Renal cortical epithelial cell (primary cell): ENCODE data around the gene ADCY1. TPM values are rescaled to one million over a fixed set of nuclear protein-coding genes. Genes with fewer than 3 reads are reported as not detected.

Source experiments
- DNase-seq: peaks from one replicate; pipeline ENCODE4 v3.0.0-alpha.2; 2011; ENCODE audit warnings: low read depth
- total RNA-seq: library from RNA; depleted of rRNA; stranded (reverse); fragments of >200 nt; gene quantifications from 2 replicates; pipeline ENCODE4 v1.2.3, GENCODE V29; 2014

The ADCY1 gene
- total RNA-seq, 1 donor from 2014 or later: 0.10 TPM

DNA sequence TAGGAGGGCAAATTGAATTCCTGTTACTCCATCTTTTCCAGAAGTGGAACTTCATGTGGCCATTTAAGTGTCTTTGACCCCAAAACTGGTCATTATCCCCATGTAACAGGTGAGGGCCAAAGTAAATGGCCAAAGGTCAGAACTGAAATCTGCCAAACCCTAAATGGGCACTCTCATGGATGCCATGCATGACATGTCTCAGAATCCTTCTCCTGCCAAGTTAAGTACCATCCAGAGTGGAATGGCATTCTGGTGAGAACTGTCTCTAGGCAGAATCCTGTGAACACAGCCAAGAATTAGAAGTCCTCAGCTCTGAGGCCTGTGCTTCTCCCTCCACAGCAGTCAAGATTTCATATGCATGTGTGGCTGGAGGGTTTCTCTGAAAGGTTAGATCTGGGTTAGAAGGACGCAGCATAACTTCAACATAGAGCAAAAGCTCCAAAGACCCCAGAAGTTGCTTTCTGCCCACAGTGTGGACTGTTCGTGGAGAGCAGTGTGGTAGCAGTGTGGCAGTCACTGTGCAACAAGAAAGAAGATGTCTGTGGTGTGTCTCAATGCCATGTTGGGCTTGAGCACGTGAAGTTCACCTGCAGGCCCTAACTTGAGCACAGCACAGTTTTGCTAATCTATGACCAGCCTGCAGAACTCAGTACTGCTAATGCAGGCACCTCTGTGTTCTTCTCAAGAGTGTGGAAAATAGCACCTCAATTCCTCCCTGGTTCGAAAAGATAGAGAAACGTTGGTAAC, 121.3 kb downstream of the ADCY1 start:
- no peak for DNase-seq

DNA sequence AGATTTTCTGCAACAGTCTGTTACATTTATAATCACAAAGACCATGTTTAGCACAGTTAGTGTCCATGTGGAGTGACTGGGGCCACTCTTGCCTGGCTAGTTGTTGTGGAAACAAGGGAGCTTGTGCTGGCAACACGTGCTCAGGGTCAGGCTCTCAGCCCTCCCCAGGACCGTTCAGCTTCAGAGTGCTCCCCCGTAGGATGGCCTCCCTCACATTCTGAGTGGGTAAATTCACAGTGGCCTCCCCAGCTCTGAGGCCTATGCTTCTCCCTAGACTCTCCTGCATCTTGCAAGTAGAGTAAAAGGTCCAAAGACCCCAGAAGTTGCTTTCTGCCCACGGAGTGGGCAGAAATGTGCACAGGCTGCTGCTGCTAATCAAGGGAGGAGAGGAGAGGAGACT, 122.3 kb downstream of the ADCY1 start:
- DNase-seq: no peak

DNA sequence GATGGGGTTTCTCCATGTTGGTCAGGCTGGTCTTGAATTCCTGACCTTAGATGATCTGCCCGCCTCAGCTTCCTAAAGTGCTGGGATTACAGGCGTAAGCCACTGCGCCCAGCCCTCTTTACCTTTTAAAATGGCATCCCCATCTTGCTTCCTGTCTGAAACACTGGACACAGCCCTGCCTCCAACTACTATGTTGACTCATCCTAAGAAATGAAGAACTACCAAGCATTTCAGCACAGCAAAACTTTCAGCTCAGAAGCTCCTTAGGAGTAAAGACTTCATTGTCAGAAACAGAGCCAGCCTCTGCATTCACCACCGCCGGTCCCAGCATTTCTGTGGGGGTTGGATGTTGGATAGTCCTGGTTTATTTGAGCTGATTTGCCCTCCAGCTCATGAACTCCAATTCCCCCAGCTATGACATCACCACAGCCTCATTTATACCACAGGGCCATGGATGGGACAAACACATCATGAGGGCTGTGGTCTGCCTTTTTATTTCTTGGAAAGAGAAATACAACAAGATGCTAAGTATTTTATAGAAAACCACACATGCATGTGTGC, 123.5 kb downstream of the ADCY1 start:
- DNase-seq: no peak

DNA sequence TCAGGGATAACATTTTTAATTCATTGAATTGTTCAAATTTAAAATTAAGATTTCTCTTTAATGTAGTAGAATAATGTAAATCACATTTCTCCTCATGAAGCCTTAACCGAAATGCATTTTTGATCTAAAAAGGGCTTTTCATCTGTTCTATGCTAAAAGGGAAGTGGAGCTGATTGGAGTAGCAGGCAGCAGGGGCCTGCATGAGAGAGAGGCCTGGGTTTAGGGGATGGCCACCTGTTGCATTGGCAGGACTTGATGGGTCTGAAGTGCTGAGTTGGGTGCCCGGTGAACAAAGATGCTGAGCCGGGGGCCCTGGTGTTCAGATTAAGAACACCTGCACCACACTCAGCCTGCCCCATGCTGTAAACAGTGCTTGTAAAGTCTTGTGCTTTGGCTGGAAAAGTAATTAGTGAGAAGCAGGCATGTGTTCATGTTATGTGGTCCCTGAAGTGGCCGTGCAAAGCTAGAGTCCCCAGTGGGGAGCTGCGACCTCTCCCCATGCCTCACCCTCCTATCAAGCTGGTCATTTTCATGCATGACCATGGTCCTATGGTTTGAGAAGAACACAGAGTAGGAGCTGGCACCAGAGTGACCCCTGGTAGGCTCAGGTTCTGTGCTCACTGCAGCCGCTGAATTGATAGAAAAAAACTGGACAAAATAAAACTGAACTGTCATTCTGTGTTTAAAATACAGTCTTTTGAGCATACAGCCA, 124.3 kb downstream of the ADCY1 start:
- DNase-seq: no peak

DNA sequence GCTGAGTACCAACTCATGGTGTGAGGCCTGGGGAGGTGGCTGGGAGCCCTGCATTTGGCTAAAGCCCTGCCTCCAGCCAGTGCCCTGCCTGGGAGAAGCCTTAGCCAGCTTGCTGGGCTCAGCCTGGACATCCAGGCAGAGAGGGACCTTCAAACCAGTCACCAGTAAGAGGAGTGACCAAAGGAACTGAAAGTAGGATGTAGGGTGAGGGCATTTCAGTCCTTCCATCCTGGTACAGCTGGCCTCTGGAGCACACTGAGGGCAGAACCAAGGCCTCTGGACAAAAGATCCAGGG, 124.8 kb downstream of the ADCY1 start:
- no peak for DNase-seq

DNA sequence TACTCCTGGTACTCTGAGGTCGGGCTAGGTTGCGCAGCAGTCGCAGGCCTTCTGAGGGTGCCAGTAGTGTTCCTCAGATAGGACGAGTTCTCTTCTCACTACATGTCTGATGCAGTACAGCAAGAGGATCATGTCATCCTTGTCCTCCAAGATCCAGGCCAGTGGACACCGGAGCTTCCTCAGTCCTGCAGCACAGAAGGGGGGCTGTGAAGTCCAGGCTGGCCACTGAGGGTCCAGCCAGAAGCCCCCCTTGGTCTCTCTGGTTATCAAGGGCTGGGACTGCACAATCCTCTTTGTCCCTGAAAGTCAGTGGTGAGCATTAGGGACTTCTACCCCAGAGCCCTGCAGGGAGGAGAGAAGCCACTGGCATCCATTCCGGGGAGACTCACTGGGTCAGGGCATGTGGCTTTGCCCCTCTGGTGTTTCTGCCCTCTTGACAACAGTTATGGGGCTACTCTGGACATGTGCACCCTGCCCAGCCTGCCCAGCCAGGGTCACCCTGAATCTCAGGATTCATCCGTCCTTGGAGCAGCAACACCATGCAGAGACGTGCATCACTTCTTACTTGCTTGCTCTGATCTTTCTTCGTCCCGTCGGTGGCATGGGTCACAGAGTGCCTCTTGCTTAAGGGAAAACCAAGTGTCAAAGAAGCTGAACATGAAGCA, 125.7 kb downstream of the ADCY1 start:
- no peak for DNase-seq

DNA sequence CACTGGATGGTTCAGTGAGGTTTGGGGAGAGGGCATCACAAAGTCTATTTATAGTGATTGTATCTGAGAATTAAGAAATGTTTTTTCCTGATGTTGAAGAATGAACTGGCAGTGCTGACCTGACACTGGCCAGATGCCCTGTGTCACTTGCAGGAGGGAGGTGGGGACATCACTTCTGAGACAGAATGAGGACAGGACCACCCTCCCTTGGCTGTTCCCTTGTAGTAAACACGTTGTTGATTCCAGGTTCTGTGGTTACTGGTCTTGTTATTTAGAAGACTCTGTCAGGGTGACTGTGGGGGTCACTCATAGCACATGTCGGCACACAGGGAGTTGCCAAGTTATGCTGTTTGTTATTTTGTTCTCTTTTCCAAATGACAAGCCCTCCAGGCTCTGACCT, 126.4 kb downstream of the ADCY1 start:
- DNase-seq: no peak

DNA sequence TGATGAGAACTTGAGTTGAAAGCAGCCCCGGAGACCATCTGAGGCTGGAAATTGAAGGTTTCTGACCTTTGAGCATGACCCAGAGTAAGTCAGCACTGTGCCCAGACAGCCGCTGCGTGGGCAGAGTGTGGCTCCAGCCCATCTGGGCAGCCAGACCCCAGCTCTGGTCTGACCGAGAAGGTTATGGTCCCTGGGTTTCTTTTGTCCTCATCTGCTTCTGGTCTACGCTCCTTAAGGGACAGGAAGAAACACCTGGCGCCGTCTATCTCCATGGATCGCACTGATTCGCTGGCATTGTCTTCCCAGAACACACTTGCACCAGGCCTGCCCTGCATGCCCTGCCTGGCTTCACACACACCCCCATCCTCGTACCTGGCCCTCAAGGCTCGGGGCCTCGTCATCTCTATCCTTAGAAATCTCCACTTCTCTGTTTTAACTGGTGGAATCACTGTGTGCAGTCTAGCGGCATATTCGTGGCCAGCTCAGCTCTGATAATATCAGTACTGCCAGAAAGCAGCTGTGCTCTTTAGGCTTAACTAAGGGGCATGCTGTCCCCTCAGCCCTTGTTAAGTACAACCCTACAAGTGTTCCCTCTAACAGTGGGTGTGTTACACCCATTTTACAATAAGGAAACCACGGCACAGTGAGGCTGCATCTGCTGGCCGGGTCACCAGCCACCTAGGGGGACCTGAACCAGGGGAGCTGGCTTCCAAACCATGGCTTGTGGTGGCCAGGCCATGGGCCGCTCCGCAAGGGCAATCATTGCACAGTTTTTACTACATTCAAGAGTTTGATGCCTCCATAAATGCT, 127.7 kb downstream of the ADCY1 start:
- DNase-seq: no peak

DNA sequence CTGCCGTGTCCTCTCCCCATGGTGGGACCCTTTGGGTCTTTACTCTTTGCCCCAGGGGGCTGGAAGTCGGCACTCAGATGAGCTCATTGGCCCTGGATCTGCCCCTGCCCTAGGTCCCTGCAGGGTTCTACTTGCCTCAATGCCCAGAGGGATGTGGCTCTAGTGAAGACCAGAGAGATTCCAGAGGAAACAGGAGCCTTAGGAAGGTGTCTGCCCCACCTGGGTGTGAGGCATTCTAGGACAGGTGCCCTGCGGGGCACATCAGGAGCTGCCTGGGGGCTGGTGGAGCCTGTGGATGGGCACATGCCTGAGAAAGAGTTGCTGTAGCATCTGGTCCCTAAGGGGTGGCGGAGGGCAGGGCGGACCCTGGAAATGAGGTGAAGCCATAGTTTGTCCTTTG, 128.6 kb downstream of the ADCY1 start:
- no peak for DNase-seq

DNA sequence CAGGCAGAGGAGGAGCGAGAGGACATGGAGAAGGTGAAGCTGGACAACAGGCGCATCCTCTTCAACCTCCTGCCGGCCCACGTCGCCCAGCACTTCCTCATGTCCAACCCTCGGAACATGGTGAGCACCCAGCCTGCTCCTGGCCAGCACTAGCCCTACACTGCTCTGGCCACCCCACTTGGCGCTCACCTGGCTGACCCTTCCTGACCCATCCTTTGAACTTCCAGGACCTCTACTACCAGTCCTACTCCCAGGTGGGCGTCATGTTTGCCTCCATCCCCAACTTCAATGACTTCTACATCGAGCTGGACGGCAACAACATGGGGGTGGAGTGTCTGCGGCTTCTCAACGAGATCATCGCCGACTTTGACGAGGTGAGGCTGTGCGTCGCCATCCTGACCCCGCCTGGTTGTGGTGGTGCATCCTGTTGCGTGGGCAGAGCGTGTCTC, 129.2 kb downstream of the ADCY1 start:
- DNase-seq: no peak

DNA sequence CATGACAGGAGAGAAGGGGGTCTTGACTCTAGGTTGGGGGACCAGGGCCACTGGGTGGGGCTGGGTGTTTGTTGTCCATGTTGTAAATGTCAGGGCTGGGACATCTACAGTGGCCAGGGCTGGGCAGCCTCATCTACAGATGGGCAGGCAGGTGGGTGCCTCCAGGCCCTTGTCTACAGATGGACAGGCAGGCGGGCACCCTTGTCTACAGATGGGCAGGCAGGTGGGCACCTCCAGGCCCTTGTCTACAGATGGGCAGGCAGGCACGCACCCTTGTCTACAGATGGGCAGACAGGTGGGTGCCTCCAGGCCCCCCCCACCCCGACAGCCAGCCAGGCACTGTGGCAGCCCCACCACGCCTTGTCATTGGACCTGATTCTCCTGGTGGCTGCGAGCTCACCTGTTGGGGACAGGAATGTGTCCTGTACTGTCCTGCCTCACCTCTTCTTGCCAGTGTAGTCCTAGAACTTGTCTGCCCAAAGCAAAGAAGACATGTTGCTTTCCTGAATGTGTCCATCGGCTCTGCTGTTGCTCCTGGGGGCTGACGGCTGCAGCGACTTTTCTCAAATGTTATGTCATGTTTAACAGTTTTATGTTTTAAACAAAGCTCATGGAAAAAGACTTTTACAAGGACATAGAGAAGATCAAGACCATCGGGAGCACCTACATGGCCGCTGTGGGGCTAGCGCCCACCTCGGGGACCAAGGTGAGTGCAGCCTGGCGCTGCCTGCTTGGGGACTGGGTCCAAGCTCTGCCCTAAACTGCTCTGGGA, 129.9 kb downstream of the ADCY1 start:
- DNase-seq: no peak

DNA sequence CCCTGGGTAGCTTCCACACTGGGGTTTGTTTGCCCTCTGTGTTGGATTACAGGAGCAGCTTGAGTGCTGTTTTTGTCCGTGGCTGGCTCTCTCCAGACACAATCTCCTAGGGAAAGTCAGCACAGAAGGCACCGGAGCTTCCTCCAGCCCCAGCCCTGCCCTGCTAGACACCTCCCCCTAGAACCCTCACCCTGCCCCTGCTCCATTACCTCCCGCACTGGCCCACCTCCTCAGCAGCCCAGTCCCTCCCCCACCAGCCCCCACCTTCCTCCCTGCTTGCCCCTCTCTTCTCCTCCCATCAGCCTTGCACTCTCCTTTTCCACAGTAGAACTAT, 130.5 kb downstream of the ADCY1 start:
- DNase-seq: no peak

DNA sequence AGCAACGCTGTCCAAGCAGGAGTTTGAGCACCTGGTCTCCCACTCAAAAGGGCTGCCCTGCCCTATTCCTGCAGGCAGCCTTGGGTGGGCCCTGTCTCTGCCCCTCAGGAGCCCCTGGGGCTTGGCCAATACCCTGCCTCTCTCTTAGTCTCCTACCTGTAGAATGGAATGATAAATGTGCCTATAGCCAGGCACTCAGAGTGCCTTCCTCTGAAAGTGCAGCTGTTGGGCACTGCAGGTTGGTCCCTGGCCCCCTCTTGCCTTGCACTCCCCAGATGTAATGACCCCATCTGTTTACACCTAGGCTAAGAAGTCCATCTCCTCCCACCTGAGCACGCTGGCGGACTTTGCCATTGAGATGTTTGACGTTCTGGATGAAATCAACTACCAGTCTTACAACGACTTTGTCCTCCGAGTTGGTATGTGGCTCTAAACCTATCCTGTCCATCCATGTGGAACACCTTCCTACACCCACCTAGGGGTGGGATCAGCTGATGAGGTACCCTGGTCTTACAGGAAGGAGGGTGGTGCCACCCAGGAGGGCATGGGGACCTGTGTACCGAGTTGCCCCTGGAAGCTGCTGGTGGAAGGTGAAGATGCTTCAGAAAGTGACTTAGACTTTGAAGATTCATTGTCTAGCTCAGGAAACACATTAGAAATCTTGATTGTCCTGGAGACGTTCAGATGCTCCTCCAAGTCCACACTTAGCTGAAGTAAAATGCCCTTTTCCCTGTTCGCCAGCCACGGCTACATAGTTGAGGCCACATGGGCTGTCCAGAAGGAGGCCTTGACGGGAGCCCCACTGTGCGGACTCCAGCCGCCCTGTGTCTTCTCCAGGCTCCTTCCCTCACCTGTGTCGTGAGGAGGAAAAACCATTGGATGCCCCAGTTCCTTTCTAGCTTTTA, 134.1 kb downstream of the ADCY1 start:
- DNase-seq: no peak

DNA sequence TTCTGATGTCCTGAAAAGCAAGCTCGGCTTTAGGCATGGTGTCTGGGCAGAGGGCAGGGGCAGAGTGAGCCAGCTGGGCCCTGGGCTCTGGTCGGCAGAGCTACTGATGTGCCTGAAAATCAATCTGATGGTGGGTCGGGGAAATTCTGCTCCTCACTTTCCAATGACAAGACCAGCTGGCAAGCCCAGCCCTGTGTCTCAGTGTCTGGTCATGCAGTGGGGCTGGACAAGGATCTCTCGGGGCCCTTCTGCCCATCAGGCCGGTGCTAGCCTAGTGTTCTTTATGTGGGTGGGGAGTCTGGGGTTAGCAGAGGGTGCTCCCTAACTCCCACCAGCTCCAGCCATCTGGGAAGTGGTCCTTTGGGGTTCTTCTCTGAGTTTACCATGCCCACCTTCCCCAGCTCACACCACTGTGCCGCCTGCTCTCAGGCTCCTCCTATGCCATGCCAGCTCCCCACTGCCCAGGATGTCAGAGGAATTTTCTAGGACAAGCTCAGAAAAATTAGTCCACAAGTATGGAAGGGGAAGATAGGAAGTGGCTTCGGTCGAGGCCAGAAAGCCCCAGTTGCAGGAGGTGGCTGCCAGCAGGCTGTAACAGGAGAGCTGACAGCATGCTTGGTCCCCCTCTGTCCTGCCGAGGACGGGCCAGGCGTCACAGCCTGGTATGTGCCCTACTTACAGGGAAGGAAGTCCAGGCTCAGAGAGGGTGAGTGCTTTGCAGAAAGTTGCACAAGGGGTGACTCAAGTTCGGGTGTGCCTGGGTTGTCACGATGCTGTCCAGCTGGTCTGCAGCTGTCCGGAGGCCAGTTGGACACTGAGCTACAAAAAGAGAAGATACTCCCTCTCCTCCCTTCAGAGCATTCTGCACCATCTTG, 135.2 kb downstream of the ADCY1 start:
- no peak for DNase-seq

DNA sequence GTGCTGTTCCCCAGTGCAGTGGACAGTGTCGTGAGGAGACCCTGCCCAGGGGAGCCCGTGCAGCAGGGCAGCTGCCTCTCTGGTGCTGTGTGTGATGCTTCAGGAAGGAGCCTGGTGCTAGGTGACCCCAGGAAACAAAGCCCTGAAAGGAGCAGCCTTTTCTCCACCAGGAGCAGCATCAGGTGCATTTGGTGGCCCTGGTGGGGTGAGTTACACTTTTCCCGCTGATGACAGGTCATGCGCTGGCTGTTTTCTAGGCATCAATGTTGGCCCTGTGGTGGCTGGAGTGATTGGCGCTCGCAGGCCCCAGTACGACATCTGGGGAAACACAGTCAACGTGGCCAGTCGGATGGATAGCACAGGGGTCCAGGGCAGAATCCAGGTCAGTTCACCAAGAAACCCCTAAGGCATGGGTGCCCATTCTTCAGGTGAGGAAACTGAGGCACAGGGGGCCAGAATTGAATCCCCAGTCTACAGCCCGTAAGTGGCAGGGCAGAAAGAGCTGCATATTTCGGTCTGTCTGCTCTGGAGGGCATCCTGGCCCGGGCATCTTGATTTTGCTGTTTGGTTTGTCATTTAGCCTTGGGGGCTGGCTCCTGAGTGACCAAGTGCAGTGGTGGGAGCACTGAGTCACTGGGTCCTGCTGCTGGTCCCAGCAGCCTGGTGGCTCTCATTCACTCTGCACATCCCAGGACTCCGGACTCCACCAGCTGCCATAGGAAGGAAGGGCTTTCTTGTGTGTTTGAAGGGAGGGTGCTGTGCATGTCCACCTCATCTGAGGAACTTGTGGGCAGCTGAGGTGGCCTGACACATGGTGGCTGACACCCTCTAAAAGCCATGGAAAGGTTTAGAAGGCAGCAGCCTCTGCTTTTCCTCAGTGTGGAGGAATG, 136.3 kb downstream of the ADCY1 start:
- no peak for DNase-seq

DNA sequence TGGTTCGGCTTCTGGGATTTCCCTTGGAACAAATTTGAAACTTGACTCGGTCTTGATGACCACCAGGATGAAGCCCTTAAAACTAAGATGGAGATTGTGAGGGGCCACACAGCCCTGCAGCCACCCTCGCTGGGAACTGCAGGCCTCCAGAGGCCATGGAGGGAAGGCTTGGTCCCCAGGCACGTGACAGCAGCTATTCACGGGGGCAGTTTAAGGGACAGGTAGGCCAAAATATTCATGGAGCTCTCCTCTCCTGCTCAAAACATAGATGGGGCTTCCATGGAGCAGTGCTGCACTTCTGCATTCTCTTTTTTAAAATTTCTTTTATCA, 137.0 kb downstream of the ADCY1 start:
- DNase-seq: no peak

DNA sequence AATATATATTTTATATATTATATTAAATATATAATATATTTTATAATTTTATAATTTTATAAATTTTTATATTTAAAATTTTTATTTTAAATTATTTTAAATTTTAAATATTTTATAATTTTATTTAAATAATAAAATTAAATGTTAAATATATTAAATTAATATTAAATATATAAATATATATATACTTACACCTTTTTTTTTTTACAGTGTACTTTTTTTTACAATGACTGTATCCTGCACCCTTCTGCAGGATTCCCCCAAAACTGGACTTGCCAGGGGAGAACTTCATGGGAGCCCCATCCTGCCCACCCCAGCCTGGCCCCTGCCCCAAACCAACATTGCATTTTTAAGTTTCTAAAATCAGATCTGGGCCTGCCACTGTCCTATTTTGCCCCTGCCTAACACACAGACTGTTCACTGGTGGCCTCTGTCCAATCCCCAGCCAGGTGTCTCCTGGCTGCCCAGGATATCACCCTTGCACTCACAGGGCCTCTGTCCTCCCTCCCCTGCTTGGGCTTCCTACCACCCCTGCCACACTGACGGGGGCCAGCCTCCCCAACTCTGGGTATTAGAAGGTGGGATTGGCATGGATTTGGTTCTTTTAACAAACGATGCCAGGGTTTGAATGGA, 138.0 kb downstream of the ADCY1 start:
- DNase-seq: no peak
